Uterus (tissue), 4 donors: ENCODE results near the gene TMEM184B. TPM values are rescaled to one million over a fixed set of nuclear protein-coding genes. Genes with fewer than 3 reads are reported as not detected.

Experiments used
- DNase-seq, 2 donors: peaks; one replicate each; pipeline ENCODE4 v3.0.0-alpha.2; 2019 to 2020
- H3K27ac ChIP-seq, 2 donors: fragments of 200-600 bp; sonication (generic); 1 replicate in 1 of 2; 2 replicates in 1 of 2; pipeline ENCODE4 v1.5.1; 2016 to 2018
- H3K27me3 ChIP-seq, 2 donors: fragments of 200-600 bp; sonication (generic); one replicate each; pipeline ENCODE4 v1.5.1; 2018 to 2019; ENCODE audit warnings: control low read depth in 1 of 2
- H3K36me3 ChIP-seq, 2 donors: fragments of 200-600 bp; sonication (generic); one replicate each; pipeline ENCODE4 v1.5.1; 2019; ENCODE audit warnings: control low read depth in 1 of 2
- H3K4me1 ChIP-seq, 2 donors: fragments of 200-600 bp; sonication (generic); one replicate each; pipeline ENCODE4 v1.5.1; 2018 to 2019; ENCODE audit warnings: control low read depth in 1 of 2
- H3K4me3 ChIP-seq, 2 donors: fragments of 200-600 bp; sonication (generic); 1 replicate in 1 of 2; 2 replicates in 1 of 2; pipeline ENCODE4 v1.5.1; 2018 to 2019; ENCODE audit warnings: mild to moderate bottlenecking in 1 of 2
- H3K9me3 ChIP-seq, 2 donors: fragments of 200-600 bp; sonication (generic); one replicate each; pipeline ENCODE4 v1.5.1; 2019; ENCODE audit warnings: control low read depth in 1 of 2
- POLR2A ChIP-seq, 2 donors: fragments of 450-650 bp; IDR thresholded peaks; one replicate each; pipeline ENCODE4 v1.6.1; 2016; ENCODE audit warnings: antibody characterized with exemption in 2 of 2, mild to moderate bottlenecking in 1 of 2, moderate library complexity in 1 of 2
- intact Hi-C: fragments of 100-400 bp; cut with DNase I; formaldehyde crosslinking; loops from one replicate; pipeline ENCODE4 v1.15.1; 2023; ENCODE audit warnings: low total_unique reads
- total RNA-seq, 4 donors: library from RNA; depleted of rRNA in 3 of 4; stranded (reverse); fragments of >200 nt in 3 of 4; gene quantifications; one replicate each; pipeline versions ENCODE4 v1.1.0 to v1.2.4, GENCODE V29; 2014 to 2023
- TF ChIP-seq, protein P1 (sequence below), 4 experiments: fragments of 200-600 bp in 2 of 4; fragments of 450-650 bp in 2 of 4; sonication (generic) in 2 of 4; IDR thresholded peaks; one replicate each; pipeline ENCODE4 v1.5.1; 2016 to 2019; ENCODE audit warnings: antibody characterized with exemption in 4 of 4, mild to moderate bottlenecking in 2 of 4, moderate library complexity in 1 of 4
- donor health status: DM: yes; HTN: yes; CAD: no.

Gene TMEM184B
- total RNA-seq, 4 donors from 2014 or later: 31.7 to 70.4 (median 50.7) TPM

DNA sequence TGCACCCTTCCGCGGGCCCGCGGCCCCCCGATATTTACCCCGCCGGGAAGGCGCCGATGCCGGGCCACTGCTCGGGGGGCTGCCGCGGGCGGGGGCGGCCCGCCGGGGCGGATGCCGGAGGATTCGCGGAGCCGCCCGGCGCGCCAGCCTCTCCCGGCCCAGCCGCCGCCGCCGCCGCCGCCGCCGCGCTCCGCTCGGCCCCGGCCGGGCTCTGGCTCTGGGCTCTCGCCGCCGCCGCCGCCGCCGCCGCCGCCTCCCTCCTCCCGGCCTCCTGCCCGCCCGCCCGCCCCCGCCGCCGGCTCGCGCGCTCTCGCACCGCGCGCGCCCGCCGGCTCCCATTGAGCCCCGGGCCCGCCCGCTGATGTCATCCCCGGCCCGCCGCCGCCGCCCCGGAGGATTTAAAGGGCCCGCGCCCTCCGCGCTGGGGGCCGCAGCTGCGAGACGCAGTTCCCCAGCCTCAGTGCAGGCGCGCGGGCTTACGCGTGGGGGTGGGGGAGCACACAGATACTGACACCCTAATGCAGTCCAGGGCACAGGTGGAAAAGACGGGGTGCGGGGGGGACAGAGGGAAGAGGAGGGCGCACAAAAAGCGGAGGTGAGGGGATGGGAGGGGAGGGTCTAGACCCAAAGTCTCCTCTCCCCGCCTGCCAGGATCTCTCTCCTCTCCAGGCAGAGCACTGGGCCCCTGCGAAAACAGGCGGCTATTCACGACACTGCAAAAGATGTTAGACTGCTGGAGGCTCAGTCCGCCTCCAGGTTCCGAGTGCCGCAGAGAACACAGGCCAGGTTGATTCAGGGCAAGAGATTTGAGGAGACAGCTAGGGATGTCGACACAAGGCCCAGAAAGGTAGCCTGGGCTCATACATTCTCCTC lies 44.5 kb upstream of the TMEM184B start, which contains the start of gene CSNK1E:
TSS of gene CSNK1E (minus strand) at position 312 of the 873 bp plus-strand sequence. CDS start 3,276 bp downstream, outside the sequence.
- Histone ChIP-seq H3K9me3 (no peaks in the 10 kb centered on the region), H3K4me1 (peaks cover 0 to 14% of the 10 kb centered on the region in 2 donors), H3K4me3 (peak within 1 kb of the TSS; percentile 71 to 73), H3K27me3 (no peaks in the 10 kb centered on the region), H3K27ac (peak within 1 kb of the TSS; percentile 98 to 99), H3K36me3 (no peaks in the 10 kb centered on the region)
- DNase-seq: peak; percentile 83 to 85
- intact Hi-C loops: no loop called here
- TF ChIP-seq, protein P1, sequence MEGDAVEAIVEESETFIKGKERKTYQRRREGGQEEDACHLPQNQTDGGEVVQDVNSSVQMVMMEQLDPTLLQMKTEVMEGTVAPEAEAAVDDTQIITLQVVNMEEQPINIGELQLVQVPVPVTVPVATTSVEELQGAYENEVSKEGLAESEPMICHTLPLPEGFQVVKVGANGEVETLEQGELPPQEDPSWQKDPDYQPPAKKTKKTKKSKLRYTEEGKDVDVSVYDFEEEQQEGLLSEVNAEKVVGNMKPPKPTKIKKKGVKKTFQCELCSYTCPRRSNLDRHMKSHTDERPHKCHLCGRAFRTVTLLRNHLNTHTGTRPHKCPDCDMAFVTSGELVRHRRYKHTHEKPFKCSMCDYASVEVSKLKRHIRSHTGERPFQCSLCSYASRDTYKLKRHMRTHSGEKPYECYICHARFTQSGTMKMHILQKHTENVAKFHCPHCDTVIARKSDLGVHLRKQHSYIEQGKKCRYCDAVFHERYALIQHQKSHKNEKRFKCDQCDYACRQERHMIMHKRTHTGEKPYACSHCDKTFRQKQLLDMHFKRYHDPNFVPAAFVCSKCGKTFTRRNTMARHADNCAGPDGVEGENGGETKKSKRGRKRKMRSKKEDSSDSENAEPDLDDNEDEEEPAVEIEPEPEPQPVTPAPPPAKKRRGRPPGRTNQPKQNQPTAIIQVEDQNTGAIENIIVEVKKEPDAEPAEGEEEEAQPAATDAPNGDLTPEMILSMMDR (IDR thresholded peaks at IDR 0.05): peak in 1 of 4 experiments; percentile 9
- TF ChIP-seq POLR2A (IDR thresholded peaks at IDR 0.05): peak in 1 of 2 donors; percentile 58

DNA sequence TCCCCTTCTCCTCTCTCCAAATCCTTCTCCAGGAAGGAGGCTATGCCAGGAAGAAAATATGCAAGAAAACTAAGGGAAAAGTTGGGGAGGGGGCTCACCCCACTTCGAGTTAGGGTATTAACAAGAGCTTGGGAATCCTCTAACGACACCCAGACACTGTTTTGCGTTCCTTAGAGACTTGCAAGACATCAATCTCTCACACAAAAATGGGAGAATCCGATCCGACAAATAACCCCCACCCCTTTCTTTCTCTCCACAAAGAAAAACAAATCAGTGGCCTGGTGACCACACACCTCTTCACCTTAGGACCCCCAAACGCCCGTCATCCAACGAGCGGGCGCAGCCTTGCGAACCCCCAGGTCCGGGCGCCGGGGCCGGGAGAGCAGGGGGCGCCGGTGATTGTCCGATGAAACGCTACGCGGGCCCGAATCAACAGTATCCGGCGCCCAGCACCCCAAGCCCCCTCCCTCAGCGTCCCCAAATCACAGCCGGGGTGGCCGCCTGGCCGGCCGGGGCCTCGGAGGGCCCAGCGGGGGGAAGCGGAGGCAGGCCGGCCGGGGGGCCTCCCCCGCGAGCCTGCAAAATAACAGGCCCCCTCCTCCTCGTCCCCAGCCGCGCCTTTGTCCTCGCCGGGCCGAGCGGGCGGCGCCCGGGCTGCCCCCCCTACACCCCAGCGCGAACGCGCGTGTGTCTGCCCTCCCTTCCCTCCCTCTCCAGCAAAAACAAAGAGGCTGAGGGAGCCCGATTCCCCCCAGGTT lies 43.7 kb upstream of the TMEM184B start:
- H3K27ac ChIP-seq: peak overlapping the region; percentile 98 to 99
- peak overlapping the region; percentile 71 to 73 for H3K4me3 ChIP-seq
- TF ChIP-seq, protein P1 (IDR thresholded peaks at IDR 0.05): no peak
- TF ChIP-seq POLR2A (IDR thresholded peaks at IDR 0.05): peak; percentile 51 to 58
- peak; percentile 77 to 78 for DNase-seq
- H3K36me3 ChIP-seq: no peaks in the 10 kb centered on the region
- no peaks in the 10 kb centered on the region for H3K9me3 ChIP-seq
- intact Hi-C loops: no loop called here
- peaks cover 0 to 14% of the 10 kb centered on the region in 2 donors for H3K4me1 ChIP-seq
- no peaks in the 10 kb centered on the region for H3K27me3 ChIP-seq

DNA sequence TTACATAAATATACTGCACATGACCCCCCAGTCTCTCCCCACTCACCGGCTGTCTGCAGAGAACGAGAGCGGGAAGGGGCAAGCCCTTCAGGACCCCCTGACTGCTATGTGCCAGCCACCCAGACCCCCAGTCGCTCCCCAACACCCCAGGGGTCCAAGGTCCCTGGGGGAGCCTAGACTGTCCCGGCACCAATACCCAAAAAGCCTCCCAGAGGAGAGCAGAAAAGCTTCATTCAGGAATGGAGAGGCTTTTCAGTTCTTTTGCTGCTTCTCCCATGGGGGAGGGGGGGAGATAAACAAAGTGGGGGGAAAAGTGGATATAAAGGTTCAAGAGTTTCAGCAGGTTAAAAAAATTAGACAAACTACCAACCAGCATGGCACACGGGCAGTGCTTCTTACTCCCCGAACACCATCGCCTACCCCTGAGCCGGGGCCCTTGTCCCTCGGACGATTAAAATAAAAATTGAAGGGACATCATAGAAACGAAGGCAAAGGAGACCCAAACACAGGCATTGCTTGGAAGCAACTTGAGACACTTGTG lies 43.1 kb upstream of the TMEM184B start:
- intact Hi-C loops: no loop called here
- H3K4me3 ChIP-seq: peak overlapping the region; percentile 71 to 73
- DNase-seq: no peak
- no peaks in the 10 kb centered on the region for H3K27me3 ChIP-seq
- peaks cover 2 to 16% of the 10 kb centered on the region in 2 donors for H3K4me1 ChIP-seq
- no peaks in the 10 kb centered on the region for H3K9me3 ChIP-seq
- H3K27ac ChIP-seq: peak overlapping the region; percentile 98 to 99
- no peaks in the 10 kb centered on the region for H3K36me3 ChIP-seq
- TF ChIP-seq, protein P1 (IDR thresholded peaks at IDR 0.05): no peak
- no peak for TF ChIP-seq POLR2A (IDR thresholded peaks at IDR 0.05)

DNA sequence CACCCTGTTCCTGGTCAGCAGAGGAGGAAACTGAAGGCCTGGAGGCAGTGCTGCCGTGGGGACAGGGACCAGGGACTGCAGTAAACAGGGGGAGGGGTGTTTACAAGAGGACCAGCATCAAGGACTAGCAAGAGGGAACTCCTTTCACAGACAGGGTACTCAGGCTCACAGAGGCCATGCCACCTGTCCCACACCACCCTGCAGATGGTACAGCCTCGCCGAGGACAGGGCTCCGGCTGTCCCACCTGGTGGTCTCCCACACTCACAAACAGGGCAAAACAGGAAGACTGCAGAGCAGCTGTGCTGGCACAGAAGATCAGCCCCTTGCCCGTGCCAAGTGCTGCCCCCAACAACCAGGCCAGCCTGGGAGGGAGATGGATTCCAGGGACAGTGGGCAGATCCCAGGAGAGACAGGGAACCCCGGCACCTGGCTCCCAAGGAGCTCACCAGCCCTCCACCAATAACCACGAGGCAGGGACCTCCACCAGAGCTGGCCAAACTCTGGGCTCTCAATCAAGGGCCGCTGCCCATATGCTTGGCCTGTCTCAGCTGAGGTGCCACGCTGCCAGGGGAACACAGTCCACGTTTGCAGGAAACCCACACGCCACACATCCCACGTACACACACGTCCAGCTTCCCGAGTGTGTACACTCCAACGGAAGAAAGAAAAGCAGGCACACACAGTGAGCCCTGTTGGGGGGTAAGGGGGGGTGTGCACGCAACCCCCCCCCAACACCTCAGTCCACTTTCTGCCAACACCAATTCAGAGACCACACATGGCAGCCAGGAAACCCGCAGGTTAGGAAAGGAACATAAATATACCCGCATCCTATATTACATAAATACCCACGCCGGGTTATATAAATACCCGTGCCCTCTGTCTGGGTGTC lies 42.4 kb upstream of the TMEM184B start:
- no peaks in the 10 kb centered on the region for H3K36me3 ChIP-seq
- peak overlapping the region; percentile 98 to 99 for H3K27ac ChIP-seq
- H3K4me1 ChIP-seq: peaks cover 5 to 24% of the 10 kb centered on the region in 2 donors
- no peak for DNase-seq
- no peaks in the 10 kb centered on the region for H3K27me3 ChIP-seq
- no peaks in the 10 kb centered on the region for H3K9me3 ChIP-seq
- TF ChIP-seq, protein P1 (IDR thresholded peaks at IDR 0.05): no peak
- TF ChIP-seq POLR2A (IDR thresholded peaks at IDR 0.05): peak in 1 of 2 donors; percentile 6
- intact Hi-C loops: no loop called here
- peak overlapping the region; percentile 71 to 73 for H3K4me3 ChIP-seq
